ENCODE results near the gene MYLK2. TPM values are rescaled to one million over a fixed set of nuclear protein-coding genes. Genes with fewer than 3 reads are reported as not detected.
A peak's percentile ranks its signal among the peaks of the same experiment; 100 is the strongest.

Gene MYLK2
- total RNA-seq, 1 experiment from 2014 or later: 0.74 TPM

GRCh38 chr20:31860390-31861134, 41.4 kb downstream of the MYLK2 start:
- Histone ChIP-seq H4K20me1 (ENCODE audit: control insufficient read depth, insufficient read depth, insufficient read length) (no peaks in the 10 kb centered on the region), H4K5ac (ENCODE audit: insufficient read length, low read depth, low read length) (no peak overlapping the region), H3K4ac (ENCODE audit: low read depth, low read length) (no peak overlapping the region), H3K23me2 (ENCODE audit: insufficient read length, low read depth, low read length, poor library complexity, severe bottlenecking) (peaks cover 13% of the 10 kb centered on the region), H4K91ac (ENCODE audit: insufficient read length, low read depth, low read length) (no peak overlapping the region), H3K18ac (ENCODE audit: insufficient read length, low read depth, low read length) (no peak overlapping the region), H3K9me3 (ENCODE audit: control insufficient read depth, low read depth, low read length) (no peaks in the 10 kb centered on the region), H3K27me3 (ENCODE audit: insufficient read depth, low read length) (no peaks in the 10 kb centered on the region), H2BK120ac (ENCODE audit: low read depth, low read length, poor library complexity, severe bottlenecking) (no peak overlapping the region), H2BK20ac (ENCODE audit: low read depth, low read length, poor library complexity, severe bottlenecking) (no peak overlapping the region), H4K8ac (replicated peaks; ENCODE audit: insufficient read length, low read depth, low read length) (no peak overlapping the region), H3K4me2 (ENCODE audit: insufficient read depth, insufficient read length, low read length) (peak overlapping the region; percentile 53), H3T11ph (ENCODE audit: low read length) (no peak overlapping the region), H3K23ac (ENCODE audit: insufficient read length, low read depth, low read length) (no peak overlapping the region), H3K79me2 (ENCODE audit: insufficient read depth, low read length) (no peaks in the 10 kb centered on the region), H2AK5ac (ENCODE audit: insufficient read length, low read length) (no peak overlapping the region), H2BK12ac (ENCODE audit: insufficient read length, low read depth, low read length) (no peak overlapping the region), H3K4me1 (ENCODE audit: insufficient read depth, low read length) (peaks cover 5% of the 10 kb centered on the region; the same call in 1 of the 2 replicates), H3K79me1 (ENCODE audit: insufficient read depth, low read depth, low read length, poor library complexity, severe bottlenecking) (no peaks in the 10 kb centered on the region), H2BK5ac (ENCODE audit: insufficient read length, low read length) (no peak overlapping the region), H3K56ac (ENCODE audit: insufficient read length, low read depth, low read length) (no peak overlapping the region), H2AFZ (ENCODE audit: low read length) (no peak overlapping the region), H3K14ac (ENCODE audit: insufficient read depth, low read length) (no peak overlapping the region), H3K27ac (ENCODE audit: insufficient read length, low read depth, low read length) (no peak overlapping the region), H2BK15ac (ENCODE audit: low read depth, low read length) (no peak overlapping the region), H3K9ac (ENCODE audit: extremely low read depth, insufficient read length, low read length) (no peak overlapping the region)
- peaks cover 15% of the 10 kb centered on the region for H3K27me3 Mint-ChIP-seq (ENCODE audit: low read depth)
- H3K4me3 Mint-ChIP-seq: peak overlapping the region; percentile 84 to 85
- DNase-seq: peak; percentile 74
- H3K36me3 Mint-ChIP-seq (ENCODE audit: insufficient read depth in 1 of 3, low read depth in 3 of 3): no peaks in the 10 kb centered on the region; a peak in 1 of 7 replicates
- WGBS (ENCODE audit: extremely low coverage, insufficient read length, low lambda C conversion rate): no CpG with 5 or more reads among the region's 15 CpGs
- no peaks in the 10 kb centered on the region for H3K9me3 Mint-ChIP-seq
- peaks cover 30 to 31% of the 10 kb centered on the region in 2 experiments for H3K4me1 Mint-ChIP-seq
- H3K27ac Mint-ChIP-seq: no peak overlapping the region
- TF ChIP-seq, protein P1, sequence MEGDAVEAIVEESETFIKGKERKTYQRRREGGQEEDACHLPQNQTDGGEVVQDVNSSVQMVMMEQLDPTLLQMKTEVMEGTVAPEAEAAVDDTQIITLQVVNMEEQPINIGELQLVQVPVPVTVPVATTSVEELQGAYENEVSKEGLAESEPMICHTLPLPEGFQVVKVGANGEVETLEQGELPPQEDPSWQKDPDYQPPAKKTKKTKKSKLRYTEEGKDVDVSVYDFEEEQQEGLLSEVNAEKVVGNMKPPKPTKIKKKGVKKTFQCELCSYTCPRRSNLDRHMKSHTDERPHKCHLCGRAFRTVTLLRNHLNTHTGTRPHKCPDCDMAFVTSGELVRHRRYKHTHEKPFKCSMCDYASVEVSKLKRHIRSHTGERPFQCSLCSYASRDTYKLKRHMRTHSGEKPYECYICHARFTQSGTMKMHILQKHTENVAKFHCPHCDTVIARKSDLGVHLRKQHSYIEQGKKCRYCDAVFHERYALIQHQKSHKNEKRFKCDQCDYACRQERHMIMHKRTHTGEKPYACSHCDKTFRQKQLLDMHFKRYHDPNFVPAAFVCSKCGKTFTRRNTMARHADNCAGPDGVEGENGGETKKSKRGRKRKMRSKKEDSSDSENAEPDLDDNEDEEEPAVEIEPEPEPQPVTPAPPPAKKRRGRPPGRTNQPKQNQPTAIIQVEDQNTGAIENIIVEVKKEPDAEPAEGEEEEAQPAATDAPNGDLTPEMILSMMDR (conservative IDR thresholded peaks at IDR 0.05): peak; percentile 14; the same call in 1 of the 3 replicates

All from H9 (cell line).